Stimulated activated naive CD4-positive, alpha-beta T cell treated with Interleukin-2 at 50 U/mL for 16 hours (primary cell): ENCODE data around the gene PSMD5.

ENCODE experiments used
- DNase-seq: peaks from one replicate; lab custom pipeline; 2025; lab: John Stamatoyannopoulos, UW

The PSMD5 gene

GRCh38 chr9:120875195-120875565 is 32.5 kb upstream of the PSMD5 start:
- no peak for DNase-seq

DNA sequence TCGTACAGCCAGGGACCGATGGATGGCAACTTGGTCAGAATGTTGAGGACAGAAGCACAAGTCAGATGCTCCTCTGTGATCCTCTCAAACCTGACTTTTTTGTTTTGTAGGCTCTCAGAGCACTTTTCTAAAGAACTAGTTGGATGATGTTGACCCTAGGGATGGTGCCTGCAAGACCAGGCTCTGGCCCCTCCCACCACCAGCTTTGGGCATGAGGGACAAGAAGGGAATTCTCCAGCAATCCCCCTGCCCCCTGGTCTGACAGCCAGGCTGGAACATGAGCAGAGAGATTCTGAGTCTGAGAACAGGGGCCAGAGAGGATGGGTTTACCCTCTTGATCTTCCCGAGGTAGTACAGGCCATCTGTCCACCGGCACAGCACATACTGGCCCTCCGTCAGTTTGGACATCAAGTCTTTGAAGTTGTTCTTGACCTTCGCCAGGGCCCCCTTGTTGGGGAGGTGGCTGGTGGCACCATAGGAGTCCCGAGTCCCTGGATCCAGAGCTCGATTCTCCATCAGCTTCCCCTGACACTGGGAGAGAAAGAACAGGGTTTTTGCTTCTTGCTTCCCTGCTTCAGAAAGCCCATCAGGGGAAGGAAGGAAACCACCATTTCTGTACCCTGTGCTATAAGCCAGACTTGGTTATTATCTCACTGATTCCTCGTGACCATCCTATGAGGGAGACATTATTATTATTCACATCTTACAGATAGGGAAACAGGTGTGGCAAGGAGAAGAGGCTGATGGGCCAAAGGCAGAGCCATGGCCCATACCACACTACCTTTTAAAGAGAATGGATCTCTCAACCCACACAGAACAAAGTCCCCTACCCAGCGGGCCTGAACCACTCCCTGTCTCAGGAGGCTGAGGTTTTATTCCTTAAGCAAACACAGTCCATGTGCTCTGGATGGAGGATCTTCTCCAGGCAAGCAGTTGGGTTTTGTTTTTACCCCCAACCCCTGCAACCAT is 31.8 kb upstream of the PSMD5 start:
- DNase-seq = no peak

- no peak for DNase-seq
Measured at GRCh38 chr9:120873512-120873911, 30.8 kb upstream of the PSMD5 start.

GRCh38 chr9:120872791-120873502 is 30.2 kb upstream of the PSMD5 start:
- no peak for DNase-seq

DNA sequence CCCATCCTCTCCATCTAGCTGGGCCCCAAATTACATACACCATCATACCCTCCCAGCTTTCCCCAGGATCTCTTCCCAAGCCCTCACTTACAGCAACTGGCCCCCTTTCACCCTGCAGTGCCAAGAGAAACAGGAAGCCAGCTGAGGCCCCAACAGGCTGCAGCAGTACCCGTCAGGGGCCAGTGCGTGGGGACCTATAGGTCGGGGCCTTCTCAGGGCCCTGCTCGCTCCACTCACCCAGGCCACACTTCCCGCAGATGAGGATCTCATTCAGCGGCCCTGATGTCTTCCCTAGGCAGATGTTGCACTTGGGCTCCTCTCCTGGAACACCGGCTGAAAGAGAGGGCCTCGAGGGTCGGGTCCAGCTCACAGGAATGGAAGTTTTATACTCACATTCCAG is 27.5 kb upstream of the PSMD5 start:
- no peak for DNase-seq

DNA sequence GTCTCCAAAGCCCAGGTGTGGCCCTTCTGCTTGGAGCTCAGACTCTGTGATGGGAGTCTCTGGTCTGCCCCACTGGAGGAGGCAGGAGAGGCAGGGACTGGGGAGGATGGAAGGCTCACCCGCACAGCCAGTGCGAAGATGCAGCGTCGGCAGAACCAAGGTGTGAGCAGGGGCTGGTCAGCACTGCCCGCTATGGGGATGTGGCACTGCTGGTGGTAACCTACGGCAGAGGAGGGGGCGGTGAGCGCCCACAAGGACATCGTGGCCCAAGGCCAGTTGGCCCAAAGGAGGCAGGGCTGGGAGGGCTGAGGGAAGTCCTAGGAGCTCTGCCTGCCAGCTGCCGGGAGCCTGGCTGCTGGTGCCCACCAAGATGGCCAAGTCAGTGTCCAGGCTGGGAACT is 27.0 kb upstream of the PSMD5 start:
- DNase-seq = no peak

GRCh38 chr9:120869360-120869687 is 26.6 kb upstream of the PSMD5 start:
- DNase-seq = no peak

DNA sequence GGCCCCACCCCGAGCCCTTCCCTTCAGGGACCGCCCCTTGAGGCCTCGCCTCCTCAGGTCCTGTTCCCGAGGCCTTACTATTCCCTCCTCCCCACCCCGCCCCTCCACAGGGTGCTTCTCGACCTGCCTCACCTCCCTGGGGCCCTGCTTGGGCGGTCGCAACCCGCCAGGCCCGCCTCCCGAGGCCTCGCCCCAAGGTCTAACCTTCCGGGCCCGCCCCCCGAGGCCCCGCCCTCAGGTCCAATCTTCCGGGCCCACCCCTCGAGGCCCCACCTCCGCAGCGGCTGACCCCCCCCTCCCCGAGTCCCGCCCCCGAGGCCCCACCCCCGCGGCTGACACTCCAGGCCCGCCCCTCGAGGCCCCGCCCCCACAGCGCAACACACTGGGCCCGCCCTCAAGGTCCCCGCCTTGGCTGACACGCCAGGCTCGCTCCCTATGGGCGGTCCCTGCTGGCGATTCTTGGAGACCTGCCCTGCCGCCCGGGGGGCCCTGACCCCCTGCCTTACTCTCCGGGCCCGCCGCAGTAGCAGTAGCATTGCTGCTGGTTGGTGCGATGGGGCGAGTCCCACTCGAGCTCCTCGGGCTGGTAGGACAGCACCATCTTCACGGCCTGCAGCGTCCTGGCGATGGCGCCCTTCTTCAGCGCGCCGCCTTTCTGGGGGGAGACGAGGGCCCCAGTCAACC is 26.1 kb upstream of the PSMD5 start:
- peak; percentile 97 for DNase-seq

GRCh38 chr9:120868339-120868675 is 25.6 kb upstream of the PSMD5 start:
- no peak for DNase-seq

GRCh38 chr9:120867676-120868338 is 25.1 kb upstream of the PSMD5 start:
- no peak for DNase-seq

DNA sequence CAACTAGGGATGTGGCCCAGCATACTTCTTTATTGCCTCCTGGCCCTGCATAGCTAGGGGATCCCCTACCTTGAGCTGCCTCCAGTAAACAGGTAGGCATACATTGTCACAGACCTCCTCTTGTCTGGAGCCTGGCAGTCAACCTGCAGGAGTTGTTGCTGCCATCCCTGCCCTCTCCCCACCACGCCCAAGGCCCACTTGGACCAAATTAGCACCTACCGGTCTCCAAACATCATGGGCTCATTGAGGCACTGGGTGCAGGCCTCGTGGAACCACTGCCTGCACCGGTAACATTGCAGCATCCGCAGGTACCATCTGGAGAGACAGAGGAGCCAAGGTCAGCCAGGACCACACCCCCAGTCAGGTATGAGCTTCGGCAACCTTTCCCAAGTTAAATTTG is 23.9 kb upstream of the PSMD5 start:
- no peak for DNase-seq

- no peak for DNase-seq
Measured at GRCh38 chr9:120865809-120866208, 23.1 kb upstream of the PSMD5 start.

- no peak for DNase-seq
Measured at GRCh38 chr9:120865176-120865575, 22.5 kb upstream of the PSMD5 start.

GRCh38 chr9:120864719-120865118 is 22.0 kb upstream of the PSMD5 start:
- no peak for DNase-seq

GRCh38 chr9:120863833-120864232 is 21.1 kb upstream of the PSMD5 start:
- no peak for DNase-seq

GRCh38 chr9:120862452-120862851 is 19.7 kb upstream of the PSMD5 start:
- DNase-seq = no peak

DNA sequence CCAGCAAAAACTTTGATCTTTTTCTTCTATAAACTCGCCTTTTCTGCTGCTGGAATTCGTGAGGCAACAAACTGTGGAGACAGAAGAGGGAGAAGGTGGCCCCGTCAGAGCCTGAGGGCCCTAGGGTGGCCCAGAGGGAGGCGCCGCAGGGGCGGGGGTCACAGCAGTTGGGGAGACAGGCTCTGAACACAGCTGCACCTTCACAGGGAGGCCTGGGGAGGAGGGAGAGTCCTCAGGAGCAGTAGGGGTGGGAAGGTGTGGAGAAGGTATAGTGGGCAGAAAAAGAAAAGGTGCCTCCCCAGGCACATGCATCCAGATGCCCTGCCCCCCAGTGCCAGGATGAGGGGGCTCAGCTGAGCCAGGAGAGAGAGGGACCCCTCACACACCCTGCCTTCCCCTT is 19.2 kb upstream of the PSMD5 start:
- no peak for DNase-seq

DNA sequence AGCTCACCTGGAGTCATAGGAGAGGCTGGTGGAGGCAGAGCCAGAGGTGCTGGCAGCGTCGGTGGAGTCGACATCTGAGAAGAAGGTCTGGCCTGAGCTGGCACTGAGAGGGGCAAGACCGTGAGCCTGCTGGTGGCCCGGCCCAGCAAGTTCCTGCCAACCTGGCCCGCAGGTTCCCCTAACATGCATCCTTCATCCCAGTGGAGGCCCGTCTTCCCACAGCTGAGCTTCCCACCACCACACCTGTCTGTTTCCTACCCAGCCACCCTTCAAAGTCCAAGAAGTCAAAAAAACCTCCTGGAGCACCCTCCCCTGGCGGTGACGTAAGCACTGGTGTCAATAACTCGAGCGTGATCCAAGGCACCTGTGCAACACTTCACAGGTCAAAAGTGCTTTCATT is 17.4 kb upstream of the PSMD5 start:
- DNase-seq = no peak

GRCh38 chr9:120859361-120859760 is 16.6 kb upstream of the PSMD5 start:
- no peak for DNase-seq

DNA sequence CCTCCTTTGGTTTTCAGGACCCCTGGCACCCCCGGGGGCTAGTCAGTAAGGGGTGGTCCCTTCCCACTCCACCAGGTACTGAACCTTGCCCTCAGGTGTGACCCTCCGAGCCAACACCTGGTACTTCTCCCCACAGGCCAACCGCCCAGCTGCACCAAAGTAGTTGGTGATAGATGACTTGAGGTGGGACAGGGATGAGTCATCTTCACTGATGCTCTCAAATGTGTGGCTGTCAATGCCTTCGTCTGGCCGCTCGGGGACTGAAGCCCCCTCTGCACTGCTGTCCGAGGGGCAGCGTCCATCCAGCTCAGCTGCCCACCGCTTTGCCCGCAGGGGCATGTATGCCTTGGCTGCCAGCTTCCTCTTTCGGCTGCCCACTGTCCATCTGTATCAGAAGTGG is 15.2 kb upstream of the PSMD5 start:
- DNase-seq = no peak

GRCh38 chr9:120857481-120857880 is 14.8 kb upstream of the PSMD5 start:
- DNase-seq = no peak

- no peak for DNase-seq
Measured at GRCh38 chr9:120856700-120857099, 14.0 kb upstream of the PSMD5 start.
